GM21526 (cell line): Measurements from ENCODE around the gene DLGAP1.

Experiments used
- ATAC-seq: cut with Tn5 transposase; IDR thresholded peaks from one replicate; pipeline ENCODE4 v1.9.1; 2021; ENCODE audit warnings: moderate library complexity; ENCODE audit not compliant: unreplicated experiment, low FRiP score

Gene DLGAP1

GRCh38 chr18:3452750-3453539 is 1002.2 kb downstream of the DLGAP1 start:
- ATAC-seq = no peak

DNA sequence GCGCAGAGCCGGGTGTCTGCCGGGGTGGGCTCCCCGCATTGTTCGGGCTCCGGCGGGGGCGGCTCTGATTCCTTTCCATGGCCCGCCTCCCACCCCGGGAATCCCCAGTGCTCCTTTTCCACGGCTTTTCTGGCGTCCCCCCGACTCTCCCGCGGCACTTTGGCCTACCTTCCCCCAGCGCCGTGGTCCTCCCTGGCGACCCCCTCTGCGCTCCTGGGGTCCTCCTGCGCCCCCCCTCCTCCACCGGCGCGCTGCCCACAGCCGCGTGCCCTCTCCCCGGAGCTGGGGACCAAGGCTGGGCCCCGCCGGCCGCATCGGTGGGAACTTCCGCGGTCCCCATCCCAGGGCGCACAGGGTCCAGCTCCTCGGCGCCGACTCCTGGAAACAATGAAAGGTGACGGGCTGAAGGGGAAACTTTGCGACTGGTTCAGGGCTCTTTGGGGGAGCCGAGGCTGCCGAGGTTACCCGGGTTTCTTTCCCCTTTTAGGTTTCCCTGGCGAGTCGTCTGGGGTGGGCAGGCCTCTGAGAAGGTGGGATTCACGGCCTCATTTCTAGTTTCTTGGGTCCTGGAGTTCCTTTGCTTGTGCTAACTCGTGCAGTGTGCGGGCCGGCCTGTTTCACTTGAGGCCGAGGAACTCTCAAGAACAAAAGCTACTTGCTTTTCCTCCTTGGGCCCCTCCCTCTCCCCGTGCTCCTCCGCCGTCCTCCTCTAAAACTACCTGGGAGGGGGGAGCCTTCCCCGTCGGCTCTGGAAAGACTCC is 1002.9 kb downstream of the DLGAP1 start:
- ATAC-seq = no peak

DNA sequence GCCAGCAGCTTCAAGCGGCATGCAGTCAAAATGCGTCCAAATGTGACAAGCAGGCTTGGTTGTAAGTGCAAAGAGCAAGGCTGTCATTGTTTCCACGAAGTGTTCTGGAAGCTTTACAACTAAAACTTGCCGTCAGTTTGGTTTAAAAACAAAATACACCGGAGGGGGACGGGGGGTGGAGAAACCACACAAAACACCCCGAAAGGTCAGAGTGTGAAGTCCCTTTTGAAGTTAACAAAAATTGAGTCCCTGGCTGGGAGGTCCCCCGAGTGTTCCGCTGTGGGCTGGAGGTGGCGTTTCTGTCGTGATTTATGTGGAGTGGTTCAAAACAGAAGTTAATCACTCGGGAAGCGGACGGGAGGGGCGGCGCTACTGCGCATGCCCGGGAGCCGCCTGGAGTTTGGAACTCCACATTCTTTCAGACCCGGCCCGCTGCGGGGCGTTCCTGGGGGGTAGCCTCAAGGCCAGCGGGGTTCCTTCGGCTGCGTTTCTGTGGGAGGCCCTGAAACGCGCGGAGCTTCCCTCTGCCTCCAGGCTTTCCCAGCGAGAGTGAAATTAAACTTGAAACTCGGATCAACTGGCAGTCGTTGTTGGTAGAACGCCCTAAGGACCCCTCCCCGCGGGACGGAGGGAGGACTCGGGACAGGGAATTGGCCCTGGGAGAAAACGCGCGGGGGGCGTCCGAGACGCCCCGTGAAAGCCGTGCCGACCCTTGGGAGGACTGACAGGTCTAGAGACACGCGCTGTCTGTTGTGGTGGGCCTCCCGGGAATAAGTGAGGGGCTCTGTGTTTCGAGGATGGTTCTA is 1003.7 kb downstream of the DLGAP1 start:
- no peak for ATAC-seq

DNA sequence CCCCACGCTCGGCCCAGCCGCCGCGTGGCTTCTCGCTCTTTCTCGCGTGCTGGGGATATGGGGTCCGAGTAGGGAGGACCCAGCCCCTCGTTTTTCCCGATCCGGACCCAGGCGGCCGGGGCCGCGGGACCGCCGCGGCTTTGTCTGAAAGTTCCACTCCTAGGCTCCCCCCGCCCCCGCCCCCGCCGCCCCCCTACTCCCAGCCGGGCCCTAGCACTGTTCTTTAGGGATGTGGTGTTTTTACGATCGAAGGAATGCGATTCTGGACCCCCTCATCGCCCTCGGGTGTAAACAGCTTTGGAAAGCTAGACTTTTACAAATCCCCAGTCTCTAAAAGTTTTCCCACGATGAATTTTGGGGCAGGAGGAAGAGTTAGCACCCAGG is 1004.3 kb downstream of the DLGAP1 start:
- ATAC-seq = no peak

- no peak for ATAC-seq
Observed at GRCh38 chr18:3450012-3450798, 1004.9 kb downstream of the DLGAP1 start, which contains the start of gene TGIF1. Gene TGIF1 (plus strand): TSS chr18:3450172. CDS start chr18:3450490, 318 bp downstream.

GRCh38 chr18:3449512-3450011 is 1005.5 kb downstream of the DLGAP1 start:
- peak; percentile 10 for ATAC-seq

- ATAC-seq = peak; percentile 47
Observed at GRCh38 chr18:3448838-3449511, 1006.1 kb downstream of the DLGAP1 start.

- ATAC-seq = peak; percentile 73
Observed at GRCh38 chr18:3447895-3448837, 1006.9 kb downstream of the DLGAP1 start.

DNA sequence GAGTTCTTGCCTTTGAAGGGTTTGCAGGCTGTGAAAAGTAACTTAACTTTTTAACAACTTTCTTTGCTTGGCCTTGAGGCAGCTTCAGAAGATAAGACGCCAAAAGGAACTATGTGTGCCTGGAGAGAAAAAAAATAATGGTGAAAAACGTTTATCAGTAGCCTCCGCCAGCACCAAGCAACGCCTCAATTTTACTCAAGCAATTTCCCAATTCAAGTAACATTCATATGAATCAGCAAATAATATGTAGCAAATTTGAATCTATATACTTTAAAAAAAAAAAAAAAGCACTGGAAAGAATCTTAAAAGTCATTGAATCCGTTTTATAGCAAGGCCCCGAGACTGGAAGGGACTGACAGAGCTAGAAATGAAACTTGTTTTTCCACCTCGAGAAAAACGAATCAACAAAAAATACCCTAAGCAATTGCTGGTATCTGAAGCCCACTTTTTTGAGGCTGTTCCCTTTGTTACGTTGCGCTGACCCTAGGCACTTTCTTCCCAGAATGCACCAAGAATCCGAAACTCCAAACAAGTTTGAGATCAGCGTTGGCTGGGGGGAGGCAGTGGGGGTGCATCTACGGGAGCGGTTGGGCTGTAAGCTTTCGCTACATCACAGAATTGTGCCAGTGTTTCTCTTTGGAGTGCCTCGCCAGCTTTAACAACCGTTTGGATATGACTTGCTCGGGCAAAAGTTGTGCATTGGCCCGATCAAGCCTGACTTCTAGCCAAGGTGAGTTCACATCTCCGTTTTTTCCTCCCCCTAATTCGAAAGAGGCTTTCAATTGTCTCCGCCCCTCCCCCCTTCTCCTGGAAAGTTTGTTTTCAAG is 1007.8 kb downstream of the DLGAP1 start:
- no peak for ATAC-seq
